ENCODE measurements around the gene NPAS2. TPM values are rescaled to one million over a fixed set of nuclear protein-coding genes. Genes with fewer than 3 reads are reported as not detected.

Gene NPAS2
- total RNA-seq, 5 donors from 2014 or later (not counting 1 experiment from before 2014, with no cell fraction given): 3.5 to 9.5 (median 4.4) TPM

GRCh38 chr2:100948942-100949811 lies 129.2 kb downstream of the NPAS2 start:
- no peak overlapping the region for H3K4me3 Mint-ChIP-seq
- POLR2A ChIA-PET: interaction anchor here in 1 of 2 donors (1.2 kb wide), 1 partner anchor 8 kb away, joined by 3 read pairs; no protein-coding TSS in a partner anchor
- no peaks in the 10 kb centered on the region for H3K36me3 Mint-ChIP-seq
- Histone ChIP-seq H3K27me3 (replicated peaks in 1 of 2; ENCODE audit: control insufficient read depth in 2 of 2, extremely low read depth in 1 of 2, insufficient read depth in 2 of 2, low read length in 1 of 2) (no peaks in the 10 kb centered on the region), H3K27ac (ENCODE audit: low read length) (no peak overlapping the region), H3K4me3 (ENCODE audit: control insufficient read depth in 1 of 2, extremely low read depth in 1 of 2, low read length in 1 of 2) (no peak overlapping the region), H3K4me1 (ENCODE audit: control insufficient read depth in 1 of 2, extremely low read depth in 1 of 2, insufficient read depth in 2 of 2, low read length in 2 of 2) (peaks cover 0 to 4% of the 10 kb centered on the region in 2 experiments), H3K36me3 (ENCODE audit: control insufficient read depth in 2 of 2, extremely low read depth in 1 of 2, insufficient read depth in 1 of 2, low read length in 1 of 2) (no peaks in the 10 kb centered on the region), H3K9me3 (no peaks in the 10 kb centered on the region)
- H3K27me3 Mint-ChIP-seq: peaks cover 5 to 10% of the 10 kb centered on the region in 2 donors
- CTCF ChIA-PET: no interaction called here
- WGBS (ENCODE audit: insufficient coverage): 83% methylated on average over 4 of the region's 16 CpGs
- no peak overlapping the region for H3K27ac Mint-ChIP-seq
- DNase-seq (no peak), ATAC-seq (replicated peaks in 1 of 4) (no peak)
- H3K9me3 Mint-ChIP-seq: no peaks in the 10 kb centered on the region
- peaks cover 11 to 32% (median 17%) of the 10 kb centered on the region in 3 donors for H3K4me1 Mint-ChIP-seq

GRCh38 chr2:100952512-100952911 lies 132.6 kb downstream of the NPAS2 start:
- Mint-ChIP-seq H3K9me3 (no peaks in the 10 kb centered on the region), H3K4me1 (peaks cover 8 to 15% (median 12%) of the 10 kb centered on the region in 3 donors), H3K27me3 (peaks cover 4 to 6% of the 10 kb centered on the region in 2 donors), H3K36me3 (no peaks in the 10 kb centered on the region), H3K27ac (peak overlapping the region in 1 of 2 donors; percentile 39), H3K4me3 (no peak overlapping the region)
- CTCF ChIA-PET: no interaction called here
- POLR2A ChIA-PET: interaction anchor here in 1 of 2 donors (0.7 kb wide), 1 partner anchor 45 kb away, joined by 3 read pairs; no protein-coding TSS in a partner anchor
- Histone ChIP-seq H3K4me3 (ENCODE audit: control insufficient read depth in 1 of 2, extremely low read depth in 1 of 2, low read length in 1 of 2) (no peak overlapping the region), H3K27me3 (replicated peaks in 1 of 2; ENCODE audit: control insufficient read depth in 2 of 2, extremely low read depth in 1 of 2, insufficient read depth in 2 of 2, low read length in 1 of 2) (peaks cover 0 to 3% of the 10 kb centered on the region in 2 experiments), H3K36me3 (ENCODE audit: control insufficient read depth in 2 of 2, extremely low read depth in 1 of 2, insufficient read depth in 1 of 2, low read length in 1 of 2) (no peaks in the 10 kb centered on the region), H3K27ac (ENCODE audit: low read length) (no peak overlapping the region), H3K9me3 (no peaks in the 10 kb centered on the region), H3K4me1 (ENCODE audit: control insufficient read depth in 1 of 2, extremely low read depth in 1 of 2, insufficient read depth in 2 of 2, low read length in 2 of 2) (peaks cover 0 to 4% of the 10 kb centered on the region in 2 experiments)
- DNase-seq: no peak
- 100% methylated on average over 1 of the region's 2 CpGs for WGBS (ENCODE audit: insufficient coverage)
- ATAC-seq (replicated peaks in 1 of 4): peak in 1 of 4 experiments; percentile 52

DNA sequence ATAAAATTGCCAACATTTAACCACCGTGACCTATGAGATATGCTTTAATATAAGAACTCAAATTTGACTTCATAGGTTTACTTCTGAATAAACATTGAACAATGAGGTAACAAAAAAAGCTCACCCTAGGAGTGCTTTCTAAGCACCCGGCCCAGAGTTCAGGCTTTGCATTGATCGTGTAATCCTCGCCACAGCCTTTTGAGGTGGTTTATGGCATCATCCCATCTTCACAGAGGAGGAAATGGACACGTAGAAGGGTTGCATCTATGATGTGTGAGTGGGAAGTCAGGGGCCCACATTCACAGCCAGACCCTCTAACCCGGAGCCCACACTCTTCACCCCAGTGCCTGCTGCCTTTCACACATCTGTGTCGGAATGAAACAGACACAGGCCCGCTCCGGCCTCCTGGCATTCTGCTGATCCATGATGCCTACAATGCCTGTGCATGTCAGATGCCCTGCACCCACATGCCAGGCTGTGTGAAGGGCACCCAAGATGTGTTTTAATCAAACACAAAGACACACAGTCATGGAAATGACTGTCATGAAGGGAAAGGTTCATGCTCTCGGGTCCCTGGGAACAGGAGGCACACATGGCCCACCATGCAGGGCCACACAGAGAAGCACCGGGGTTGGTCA lies 133.6 kb downstream of the NPAS2 start:
- H3K9me3 Mint-ChIP-seq: no peaks in the 10 kb centered on the region
- H3K36me3 Mint-ChIP-seq: no peaks in the 10 kb centered on the region
- ATAC-seq (replicated peaks in 1 of 4): peak in 1 of 4 experiments; percentile 90
- Histone ChIP-seq H3K9me3 (no peaks in the 10 kb centered on the region), H3K4me3 (ENCODE audit: control insufficient read depth in 1 of 2, extremely low read depth in 1 of 2, low read length in 1 of 2) (no peak overlapping the region), H3K4me1 (ENCODE audit: control insufficient read depth in 1 of 2, extremely low read depth in 1 of 2, insufficient read depth in 2 of 2, low read length in 2 of 2) (peaks cover 0 to 4% of the 10 kb centered on the region in 2 experiments), H3K36me3 (ENCODE audit: control insufficient read depth in 2 of 2, extremely low read depth in 1 of 2, insufficient read depth in 1 of 2, low read length in 1 of 2) (no peaks in the 10 kb centered on the region), H3K27ac (ENCODE audit: low read length) (no peak overlapping the region), H3K27me3 (replicated peaks in 1 of 2; ENCODE audit: control insufficient read depth in 2 of 2, extremely low read depth in 1 of 2, insufficient read depth in 2 of 2, low read length in 1 of 2) (peaks cover 0 to 3% of the 10 kb centered on the region in 2 experiments)
- peaks cover 8 to 15% (median 12%) of the 10 kb centered on the region in 3 donors for H3K4me1 Mint-ChIP-seq
- DNase-seq: peak in 8 of 35 experiments; percentile 5 to 28 (median 12)
- WGBS (ENCODE audit: insufficient coverage): 94% methylated on average over 3 of the region's 11 CpGs
- no peak overlapping the region for H3K4me3 Mint-ChIP-seq
- CTCF ChIA-PET: no interaction called here
- POLR2A ChIA-PET: interaction anchor here in 1 of 2 donors (0.7 kb wide), 1 partner anchor 46 kb away, joined by 3 read pairs; no protein-coding TSS in a partner anchor
- H3K27me3 Mint-ChIP-seq: peaks cover 4 to 10% of the 10 kb centered on the region in 2 donors
- no peak overlapping the region for H3K27ac Mint-ChIP-seq

- Mint-ChIP-seq H3K27ac (no peak overlapping the region), H3K9me3 (no peaks in the 10 kb centered on the region), H3K4me3 (no peak overlapping the region), H3K36me3 (no peaks in the 10 kb centered on the region), H3K27me3 (peaks cover 4 to 10% of the 10 kb centered on the region in 2 donors), H3K4me1 (peaks cover 8 to 15% (median 12%) of the 10 kb centered on the region in 3 donors)
- ATAC-seq (replicated peaks in 1 of 4): no peak
- Histone ChIP-seq H3K36me3 (ENCODE audit: control insufficient read depth in 2 of 2, extremely low read depth in 1 of 2, insufficient read depth in 1 of 2, low read length in 1 of 2) (no peaks in the 10 kb centered on the region), H3K27ac (ENCODE audit: low read length) (no peak overlapping the region), H3K4me3 (ENCODE audit: control insufficient read depth in 1 of 2, extremely low read depth in 1 of 2, low read length in 1 of 2) (no peak overlapping the region), H3K4me1 (ENCODE audit: control insufficient read depth in 1 of 2, extremely low read depth in 1 of 2, insufficient read depth in 2 of 2, low read length in 2 of 2) (peaks cover 0 to 4% of the 10 kb centered on the region in 2 experiments), H3K9me3 (no peaks in the 10 kb centered on the region), H3K27me3 (replicated peaks in 1 of 2; ENCODE audit: control insufficient read depth in 2 of 2, extremely low read depth in 1 of 2, insufficient read depth in 2 of 2, low read length in 1 of 2) (peaks cover 0 to 3% of the 10 kb centered on the region in 2 experiments)
- CTCF ChIA-PET: no interaction called here
- POLR2A ChIA-PET: no interaction called here
- DNase-seq: no peak
- 72% methylated on average over 5 of the region's 6 CpGs for WGBS (ENCODE audit: insufficient coverage)
These were observed 134.1 kb downstream of the NPAS2 start for GRCh38 chr2:100954044-100954420.

DNA sequence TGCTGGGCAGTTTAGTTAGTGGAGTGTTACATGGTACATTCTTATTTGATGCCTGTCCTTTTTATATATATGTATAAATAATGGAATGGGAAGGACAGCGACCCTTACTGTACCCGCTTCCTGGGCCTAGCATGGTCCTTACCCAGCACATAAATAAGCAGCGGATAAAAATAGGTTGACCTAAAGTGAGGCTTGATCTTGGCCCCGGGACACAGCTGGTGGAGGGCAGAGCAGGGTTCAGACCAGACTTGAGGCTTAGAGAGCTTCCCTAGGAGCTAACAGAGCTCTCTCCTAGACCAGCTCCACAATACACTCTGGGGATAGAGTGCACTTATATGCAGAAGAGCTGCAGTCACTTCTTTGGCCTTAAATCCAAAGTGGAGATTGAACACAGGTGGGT lies 135.3 kb downstream of the NPAS2 start:
- 89% methylated on average over 3 of the region's 4 CpGs for WGBS (ENCODE audit: insufficient coverage)
- H3K27me3 ChIP-seq (replicated peaks in 1 of 2; ENCODE audit: control insufficient read depth in 2 of 2, extremely low read depth in 1 of 2, insufficient read depth in 2 of 2, low read length in 1 of 2): peaks cover 0 to 3% of the 10 kb centered on the region in 2 experiments
- H3K4me1 ChIP-seq (ENCODE audit: control insufficient read depth in 1 of 2, extremely low read depth in 1 of 2, insufficient read depth in 2 of 2, low read length in 2 of 2): peaks cover 0 to 4% of the 10 kb centered on the region in 2 experiments
- Mint-ChIP-seq H3K9me3 (no peaks in the 10 kb centered on the region), H3K27me3 (peaks cover 4 to 10% of the 10 kb centered on the region in 2 donors), H3K4me1 (peaks cover 8 to 15% (median 12%) of the 10 kb centered on the region in 3 donors), H3K4me3 (no peak overlapping the region), H3K36me3 (no peaks in the 10 kb centered on the region), H3K27ac (no peak overlapping the region)
- POLR2A ChIA-PET: no interaction called here
- no peak for DNase-seq
- H3K36me3 ChIP-seq (ENCODE audit: control insufficient read depth in 2 of 2, extremely low read depth in 1 of 2, insufficient read depth in 1 of 2, low read length in 1 of 2): no peaks in the 10 kb centered on the region
- CTCF ChIA-PET: no interaction called here
- H3K27ac ChIP-seq (ENCODE audit: low read length): no peak overlapping the region
- no peak overlapping the region for H3K4me3 ChIP-seq (ENCODE audit: control insufficient read depth in 1 of 2, extremely low read depth in 1 of 2, low read length in 1 of 2)
- ATAC-seq (replicated peaks in 1 of 4): no peak
- no peaks in the 10 kb centered on the region for H3K9me3 ChIP-seq

GRCh38 chr2:100956081-100956480 lies 136.1 kb downstream of the NPAS2 start:
- Histone ChIP-seq H3K4me1 (ENCODE audit: control insufficient read depth in 1 of 2, extremely low read depth in 1 of 2, insufficient read depth in 2 of 2, low read length in 2 of 2) (peaks cover 0 to 4% of the 10 kb centered on the region in 2 experiments), H3K4me3 (ENCODE audit: control insufficient read depth in 1 of 2, extremely low read depth in 1 of 2, low read length in 1 of 2) (no peak overlapping the region), H3K27me3 (replicated peaks in 1 of 2; ENCODE audit: control insufficient read depth in 2 of 2, extremely low read depth in 1 of 2, insufficient read depth in 2 of 2, low read length in 1 of 2) (peaks cover 0 to 3% of the 10 kb centered on the region in 2 experiments), H3K36me3 (ENCODE audit: control insufficient read depth in 2 of 2, extremely low read depth in 1 of 2, insufficient read depth in 1 of 2, low read length in 1 of 2) (no peaks in the 10 kb centered on the region), H3K27ac (ENCODE audit: low read length) (no peak overlapping the region), H3K9me3 (no peaks in the 10 kb centered on the region)
- Mint-ChIP-seq H3K36me3 (no peaks in the 10 kb centered on the region), H3K4me1 (peaks cover 8 to 13% (median 12%) of the 10 kb centered on the region in 3 donors), H3K27me3 (peaks cover 4 to 10% of the 10 kb centered on the region in 2 donors), H3K4me3 (no peak overlapping the region), H3K9me3 (no peaks in the 10 kb centered on the region), H3K27ac (no peak overlapping the region)
- DNase-seq (no peak), ATAC-seq (replicated peaks in 1 of 4) (no peak)
- POLR2A ChIA-PET: no interaction called here
- CTCF ChIA-PET: no interaction called here
- WGBS (ENCODE audit: insufficient coverage): 100% methylated on average over 4 of the region's 5 CpGs

All from T-cell (primary cell).